Measurements from ENCODE around the gene ZMYND10. TPM values are rescaled to one million over a fixed set of nuclear protein-coding genes. Genes with fewer than 3 reads are reported as not detected.

ZMYND10 gene
- total and polyA plus RNA-seq, 2 experiments from 2014 or later = 0.29 to 0.31 TPM

DNA sequence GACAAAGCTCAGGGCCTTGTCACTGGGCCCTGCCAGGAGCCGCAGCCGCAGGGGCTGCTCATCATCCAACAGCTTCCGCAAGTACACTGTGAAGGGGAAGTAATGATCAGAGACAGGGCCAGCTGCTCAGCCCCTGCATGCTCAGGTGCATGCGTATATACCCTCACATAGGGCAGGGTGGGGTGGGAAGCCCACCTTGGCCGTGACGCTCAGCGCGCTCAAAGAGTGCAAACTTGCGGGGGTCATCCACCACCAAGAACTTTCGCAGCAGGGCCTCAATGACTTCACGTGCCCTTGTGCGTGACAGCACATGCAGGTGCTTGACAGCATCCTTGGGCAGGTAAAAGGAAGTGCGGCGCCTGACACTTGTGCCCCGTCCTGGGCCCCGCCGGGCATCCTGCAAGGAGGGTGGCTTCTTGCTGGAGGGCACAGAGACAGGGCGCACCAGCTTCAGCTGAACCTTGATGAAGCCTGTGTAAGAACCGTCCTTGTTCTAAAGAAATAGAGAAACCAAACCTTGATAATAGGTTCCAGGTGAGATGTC is 14.1 kb downstream of the ZMYND10 start (continued):
- TF ChIP-seq, protein P1, sequence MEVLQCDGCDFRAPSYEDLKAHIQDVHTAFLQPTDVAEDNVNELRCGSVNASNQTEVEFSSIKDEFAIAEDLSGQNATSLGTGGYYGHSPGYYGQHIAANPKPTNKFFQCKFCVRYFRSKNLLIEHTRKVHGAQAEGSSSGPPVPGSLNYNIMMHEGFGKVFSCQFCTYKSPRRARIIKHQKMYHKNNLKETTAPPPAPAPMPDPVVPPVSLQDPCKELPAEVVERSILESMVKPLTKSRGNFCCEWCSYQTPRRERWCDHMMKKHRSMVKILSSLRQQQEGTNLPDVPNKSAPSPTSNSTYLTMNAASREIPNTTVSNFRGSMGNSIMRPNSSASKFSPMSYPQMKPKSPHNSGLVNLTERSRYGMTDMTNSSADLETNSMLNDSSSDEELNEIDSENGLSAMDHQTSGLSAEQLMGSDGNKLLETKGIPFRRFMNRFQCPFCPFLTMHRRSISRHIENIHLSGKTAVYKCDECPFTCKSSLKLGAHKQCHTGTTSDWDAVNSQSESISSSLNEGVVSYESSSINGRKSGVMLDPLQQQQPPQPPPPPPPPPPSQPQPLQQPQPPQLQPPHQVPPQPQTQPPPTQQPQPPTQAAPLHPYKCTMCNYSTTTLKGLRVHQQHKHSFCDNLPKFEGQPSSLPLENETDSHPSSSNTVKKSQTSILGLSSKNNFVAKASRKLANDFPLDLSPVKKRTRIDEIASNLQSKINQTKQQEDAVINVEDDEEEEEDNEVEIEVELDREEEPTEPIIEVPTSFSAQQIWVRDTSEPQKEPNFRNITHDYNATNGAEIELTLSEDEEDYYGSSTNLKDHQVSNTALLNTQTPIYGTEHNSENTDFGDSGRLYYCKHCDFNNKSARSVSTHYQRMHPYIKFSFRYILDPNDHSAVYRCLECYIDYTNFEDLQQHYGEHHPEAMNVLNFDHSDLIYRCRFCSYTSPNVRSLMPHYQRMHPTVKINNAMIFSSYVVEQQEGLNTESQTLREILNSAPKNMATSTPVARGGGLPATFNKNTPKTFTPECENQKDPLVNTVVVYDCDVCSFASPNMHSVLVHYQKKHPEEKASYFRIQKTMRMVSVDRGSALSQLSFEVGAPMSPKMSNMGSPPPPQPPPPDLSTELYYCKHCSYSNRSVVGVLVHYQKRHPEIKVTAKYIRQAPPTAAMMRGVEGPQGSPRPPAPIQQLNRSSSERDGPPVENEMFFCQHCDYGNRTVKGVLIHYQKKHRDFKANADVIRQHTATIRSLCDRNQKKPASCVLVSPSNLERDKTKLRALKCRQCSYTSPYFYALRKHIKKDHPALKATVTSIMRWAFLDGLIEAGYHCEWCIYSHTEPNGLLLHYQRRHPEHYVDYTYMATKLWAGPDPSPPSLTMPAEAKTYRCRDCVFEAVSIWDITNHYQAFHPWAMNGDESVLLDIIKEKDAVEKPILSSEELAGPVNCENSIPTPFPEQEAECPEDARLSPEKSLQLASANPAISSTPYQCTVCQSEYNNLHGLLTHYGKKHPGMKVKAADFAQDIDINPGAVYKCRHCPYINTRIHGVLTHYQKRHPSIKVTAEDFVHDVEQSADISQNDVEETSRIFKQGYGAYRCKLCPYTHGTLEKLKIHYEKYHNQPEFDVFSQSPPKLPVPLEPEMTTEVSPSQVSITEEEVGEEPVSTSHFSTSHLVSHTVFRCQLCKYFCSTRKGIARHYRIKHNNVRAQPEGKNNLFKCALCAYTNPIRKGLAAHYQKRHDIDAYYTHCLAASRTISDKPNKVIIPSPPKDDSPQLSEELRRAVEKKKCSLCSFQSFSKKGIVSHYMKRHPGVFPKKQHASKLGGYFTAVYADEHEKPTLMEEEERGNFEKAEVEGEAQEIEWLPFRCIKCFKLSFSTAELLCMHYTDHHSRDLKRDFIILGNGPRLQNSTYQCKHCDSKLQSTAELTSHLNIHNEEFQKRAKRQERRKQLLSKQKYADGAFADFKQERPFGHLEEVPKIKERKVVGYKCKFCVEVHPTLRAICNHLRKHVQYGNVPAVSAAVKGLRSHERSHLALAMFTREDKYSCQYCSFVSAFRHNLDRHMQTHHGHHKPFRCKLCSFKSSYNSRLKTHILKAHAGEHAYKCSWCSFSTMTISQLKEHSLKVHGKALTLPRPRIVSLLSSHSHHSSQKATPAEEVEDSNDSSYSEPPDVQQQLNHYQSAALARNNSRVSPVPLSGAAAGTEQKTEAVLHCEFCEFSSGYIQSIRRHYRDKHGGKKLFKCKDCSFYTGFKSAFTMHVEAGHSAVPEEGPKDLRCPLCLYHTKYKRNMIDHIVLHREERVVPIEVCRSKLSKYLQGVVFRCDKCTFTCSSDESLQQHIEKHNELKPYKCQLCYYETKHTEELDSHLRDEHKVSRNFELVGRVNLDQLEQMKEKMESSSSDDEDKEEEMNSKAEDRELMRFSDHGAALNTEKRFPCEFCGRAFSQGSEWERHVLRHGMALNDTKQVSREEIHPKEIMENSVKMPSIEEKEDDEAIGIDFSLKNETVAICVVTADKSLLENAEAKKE (CRISPR knock-in tag; IDR thresholded peaks at IDR 0.05) = no peak
- TF ChIP-seq STAT1 (IDR thresholded peaks at IDR 0.05; ENCODE audit: unreplicated experiment) (no peak), ZNF331 (CRISPR knock-in tag; IDR thresholded peaks at IDR 0.05; ENCODE audit: low read depth) (no peak), JUNB (IDR thresholded peaks at IDR 0.05; ENCODE audit: unreplicated experiment) (no peak), EZH2phosphoT487 (IDR thresholded peaks at IDR 0.05; ENCODE audit: unreplicated experiment) (no peak)
- TF ChIP-seq, protein P2, sequence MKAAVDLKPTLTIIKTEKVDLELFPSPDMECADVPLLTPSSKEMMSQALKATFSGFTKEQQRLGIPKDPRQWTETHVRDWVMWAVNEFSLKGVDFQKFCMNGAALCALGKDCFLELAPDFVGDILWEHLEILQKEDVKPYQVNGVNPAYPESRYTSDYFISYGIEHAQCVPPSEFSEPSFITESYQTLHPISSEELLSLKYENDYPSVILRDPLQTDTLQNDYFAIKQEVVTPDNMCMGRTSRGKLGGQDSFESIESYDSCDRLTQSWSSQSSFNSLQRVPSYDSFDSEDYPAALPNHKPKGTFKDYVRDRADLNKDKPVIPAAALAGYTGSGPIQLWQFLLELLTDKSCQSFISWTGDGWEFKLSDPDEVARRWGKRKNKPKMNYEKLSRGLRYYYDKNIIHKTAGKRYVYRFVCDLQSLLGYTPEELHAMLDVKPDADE (IDR thresholded peaks at IDR 0.05) = no peak

DNA sequence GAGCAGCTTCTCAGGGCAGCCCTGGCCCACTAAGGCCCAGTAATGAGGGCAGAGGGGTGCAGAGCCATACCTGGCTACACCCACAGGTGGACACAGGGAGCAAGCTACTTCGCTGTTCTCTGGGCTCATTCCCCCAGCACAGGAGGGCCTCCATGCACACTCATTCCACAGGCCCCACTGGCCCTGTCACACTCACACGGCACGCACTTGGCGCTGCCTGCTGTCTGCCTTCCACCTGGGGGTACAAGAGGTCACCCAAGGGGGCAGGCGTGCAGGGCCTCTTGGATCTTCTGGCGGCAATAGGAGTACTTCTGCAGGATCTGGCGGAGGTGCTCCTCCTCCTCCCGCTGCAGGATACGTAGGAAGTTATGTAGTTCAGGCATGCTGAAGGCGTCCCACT is 15.2 kb downstream of the ZMYND10 start:
- H3K36me3 ChIP-seq (ENCODE audit: insufficient read depth) = peaks cover 8% of the 10 kb centered on the region
- no peak overlapping the region for H2AFZ ChIP-seq
- peaks cover 20% of the 10 kb centered on the region; the same call in 1 of the 2 replicates for H3F3A ChIP-seq (replicated peaks; ENCODE audit: low read depth)
- Mint-ChIP-seq H3K27ac (no peak overlapping the region), H3K27me3 (ENCODE audit: insufficient read depth, low read depth, poor library complexity) (peaks cover 7% of the 10 kb centered on the region), H3K4me3 (no peak overlapping the region), H3K36me3 (ENCODE audit: low read depth) (peaks cover 33% of the 10 kb centered on the region), H3K9me3 (no peaks in the 10 kb centered on the region), H3K4me1 (peaks cover 15% of the 10 kb centered on the region; the same call in 1 of the 3 replicates)
- H3K4me3 ChIP-seq = no peak overlapping the region
- DNase-seq (ENCODE audit: low spot score) (no peak), ATAC-seq (no peak)
- H3K79me2 ChIP-seq (replicated peaks; ENCODE audit: insufficient read depth) = peaks cover 34% of the 10 kb centered on the region
- no peaks in the 10 kb centered on the region for H3K27me3 ChIP-seq (ENCODE audit: insufficient read depth)
- no peak overlapping the region for H3K27ac ChIP-seq (ENCODE audit: low read depth)
- H3K9me2 ChIP-seq (ENCODE audit: insufficient read depth) = no peaks in the 10 kb centered on the region
- H3K4me1 ChIP-seq (ENCODE audit: insufficient read depth) = peaks cover 9% of the 10 kb centered on the region
- H4K20me1 ChIP-seq (replicated peaks; ENCODE audit: insufficient read depth) = peaks cover 14% of the 10 kb centered on the region; the same call in 1 of the 2 replicates
- H3K4me2 ChIP-seq = no peak overlapping the region
- TF ChIP-seq STAT1 (IDR thresholded peaks at IDR 0.05; ENCODE audit: unreplicated experiment) (no peak), ZNF331 (CRISPR knock-in tag; IDR thresholded peaks at IDR 0.05; ENCODE audit: low read depth) (no peak), ZNF114 (CRISPR knock-in tag; IDR thresholded peaks at IDR 0.05) (no peak), NANOG (IDR thresholded peaks at IDR 0.05; ENCODE audit: borderline replicate concordance) (no peak), JUNB (IDR thresholded peaks at IDR 0.05; ENCODE audit: unreplicated experiment) (no peak)
- TF ChIP-seq, protein P3, sequence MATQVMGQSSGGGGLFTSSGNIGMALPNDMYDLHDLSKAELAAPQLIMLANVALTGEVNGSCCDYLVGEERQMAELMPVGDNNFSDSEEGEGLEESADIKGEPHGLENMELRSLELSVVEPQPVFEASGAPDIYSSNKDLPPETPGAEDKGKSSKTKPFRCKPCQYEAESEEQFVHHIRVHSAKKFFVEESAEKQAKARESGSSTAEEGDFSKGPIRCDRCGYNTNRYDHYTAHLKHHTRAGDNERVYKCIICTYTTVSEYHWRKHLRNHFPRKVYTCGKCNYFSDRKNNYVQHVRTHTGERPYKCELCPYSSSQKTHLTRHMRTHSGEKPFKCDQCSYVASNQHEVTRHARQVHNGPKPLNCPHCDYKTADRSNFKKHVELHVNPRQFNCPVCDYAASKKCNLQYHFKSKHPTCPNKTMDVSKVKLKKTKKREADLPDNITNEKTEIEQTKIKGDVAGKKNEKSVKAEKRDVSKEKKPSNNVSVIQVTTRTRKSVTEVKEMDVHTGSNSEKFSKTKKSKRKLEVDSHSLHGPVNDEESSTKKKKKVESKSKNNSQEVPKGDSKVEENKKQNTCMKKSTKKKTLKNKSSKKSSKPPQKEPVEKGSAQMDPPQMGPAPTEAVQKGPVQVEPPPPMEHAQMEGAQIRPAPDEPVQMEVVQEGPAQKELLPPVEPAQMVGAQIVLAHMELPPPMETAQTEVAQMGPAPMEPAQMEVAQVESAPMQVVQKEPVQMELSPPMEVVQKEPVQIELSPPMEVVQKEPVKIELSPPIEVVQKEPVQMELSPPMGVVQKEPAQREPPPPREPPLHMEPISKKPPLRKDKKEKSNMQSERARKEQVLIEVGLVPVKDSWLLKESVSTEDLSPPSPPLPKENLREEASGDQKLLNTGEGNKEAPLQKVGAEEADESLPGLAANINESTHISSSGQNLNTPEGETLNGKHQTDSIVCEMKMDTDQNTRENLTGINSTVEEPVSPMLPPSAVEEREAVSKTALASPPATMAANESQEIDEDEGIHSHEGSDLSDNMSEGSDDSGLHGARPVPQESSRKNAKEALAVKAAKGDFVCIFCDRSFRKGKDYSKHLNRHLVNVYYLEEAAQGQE (IDR thresholded peaks at IDR 0.05; ENCODE audit: unreplicated experiment) = no peak
- TF ChIP-seq, protein P2 (IDR thresholded peaks at IDR 0.05) = no peak
- TF ChIP-seq, protein P4, sequence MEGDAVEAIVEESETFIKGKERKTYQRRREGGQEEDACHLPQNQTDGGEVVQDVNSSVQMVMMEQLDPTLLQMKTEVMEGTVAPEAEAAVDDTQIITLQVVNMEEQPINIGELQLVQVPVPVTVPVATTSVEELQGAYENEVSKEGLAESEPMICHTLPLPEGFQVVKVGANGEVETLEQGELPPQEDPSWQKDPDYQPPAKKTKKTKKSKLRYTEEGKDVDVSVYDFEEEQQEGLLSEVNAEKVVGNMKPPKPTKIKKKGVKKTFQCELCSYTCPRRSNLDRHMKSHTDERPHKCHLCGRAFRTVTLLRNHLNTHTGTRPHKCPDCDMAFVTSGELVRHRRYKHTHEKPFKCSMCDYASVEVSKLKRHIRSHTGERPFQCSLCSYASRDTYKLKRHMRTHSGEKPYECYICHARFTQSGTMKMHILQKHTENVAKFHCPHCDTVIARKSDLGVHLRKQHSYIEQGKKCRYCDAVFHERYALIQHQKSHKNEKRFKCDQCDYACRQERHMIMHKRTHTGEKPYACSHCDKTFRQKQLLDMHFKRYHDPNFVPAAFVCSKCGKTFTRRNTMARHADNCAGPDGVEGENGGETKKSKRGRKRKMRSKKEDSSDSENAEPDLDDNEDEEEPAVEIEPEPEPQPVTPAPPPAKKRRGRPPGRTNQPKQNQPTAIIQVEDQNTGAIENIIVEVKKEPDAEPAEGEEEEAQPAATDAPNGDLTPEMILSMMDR (conservative IDR thresholded peaks at IDR 0.05; ENCODE audit: low read depth in 2 of 2) = no peak

Measured in GM23338 (cell line).